A549 (cell line): ENCODE results near the gene GRIN2D.

ENCODE experiments used
- CHD2 ChIP-seq: fragments of 150-350 bp; IDR thresholded peaks from 2 replicates; pipeline ENCODE4 v1.6.1; 2014; ENCODE audit warnings: low read length; ENCODE audit not compliant: partially characterized antibody
- CTCF ChIP-seq: fragments of >200 bp; sonication (Bioruptor Twin); formaldehyde crosslinking; IDR thresholded peaks from 3 replicates; pipeline ENCODE4 v1.5.1; 2016
- JUN ChIP-seq, 2 experiments: fragments of >200 bp; sonication (Bioruptor Twin); formaldehyde crosslinking; IDR thresholded peaks; 2 replicates in 1 of 2; 3 replicates in 1 of 2; pipeline ENCODE4 v1.6.1; 2016 to 2017
- JUNB ChIP-seq: fragments of >200 bp; sonication (Bioruptor Twin); formaldehyde crosslinking; IDR thresholded peaks from 2 replicates; pipeline ENCODE4 v1.6.1; 2016
- ZFP36 ChIP-seq: fragments of 450-650 bp; IDR thresholded peaks from 2 replicates; pipeline ENCODE4 v1.6.1; 2014; ENCODE audit warnings: borderline replicate concordance; ENCODE audit not compliant: partially characterized antibody
- TF ChIP-seq, protein P1 (sequence below): fragments of 250-450 bp; sonication (Bioruptor Pico); IDR thresholded peaks from 2 replicates; pipeline ENCODE4 v1.5.0; 2021; ENCODE audit warnings: mild to moderate bottlenecking, moderate library complexity, borderline replicate concordance
- TF ChIP-seq, protein P2 (sequence below): fragments of 450-650 bp; IDR thresholded peaks from 2 replicates; pipeline ENCODE4 v1.6.1; 2014; ENCODE audit warnings: antibody characterized with exemption

DNA sequence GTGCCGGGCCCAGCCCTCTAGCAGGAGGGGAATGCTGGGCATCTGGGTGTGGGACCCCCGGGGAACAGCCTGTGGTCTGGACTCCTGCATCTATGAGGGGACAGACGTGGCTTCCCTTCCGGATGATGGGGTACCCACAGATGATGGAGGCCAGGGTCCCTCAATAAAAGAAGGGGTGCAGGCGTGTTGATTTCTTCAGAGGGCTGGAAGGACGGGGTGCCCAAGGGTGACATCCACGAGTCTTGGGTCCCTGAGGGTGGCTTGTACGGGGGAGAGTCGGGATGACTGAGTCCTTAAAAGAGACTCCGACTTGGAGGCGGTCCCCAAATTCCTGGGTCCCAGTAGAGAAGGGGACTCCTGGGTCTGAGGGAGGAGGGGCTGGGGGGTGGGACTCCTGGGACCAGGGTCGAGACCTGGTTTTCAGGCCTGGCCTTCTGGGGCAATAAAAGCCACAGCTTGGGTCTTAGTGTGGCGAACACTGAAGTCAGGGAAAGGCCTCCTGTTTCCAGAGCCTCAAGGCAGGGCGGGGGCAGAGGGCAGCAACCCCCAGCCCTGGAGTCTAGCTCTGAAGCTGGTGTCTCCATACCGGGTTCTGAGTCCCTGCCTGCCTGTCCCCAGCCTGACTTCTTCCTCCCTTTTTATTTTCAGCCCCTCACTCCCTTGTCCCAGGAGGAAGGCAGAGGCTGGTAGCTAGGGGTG, 459 bp upstream of the GRIN2D start:
- TF ChIP-seq CTCF (no peak), CHD2 (no peak), JUNB (no peak), ZFP36 (no peak), JUN (IDR thresholded peaks at IDR 0.05) (no peak)
- TF ChIP-seq, protein P1, sequence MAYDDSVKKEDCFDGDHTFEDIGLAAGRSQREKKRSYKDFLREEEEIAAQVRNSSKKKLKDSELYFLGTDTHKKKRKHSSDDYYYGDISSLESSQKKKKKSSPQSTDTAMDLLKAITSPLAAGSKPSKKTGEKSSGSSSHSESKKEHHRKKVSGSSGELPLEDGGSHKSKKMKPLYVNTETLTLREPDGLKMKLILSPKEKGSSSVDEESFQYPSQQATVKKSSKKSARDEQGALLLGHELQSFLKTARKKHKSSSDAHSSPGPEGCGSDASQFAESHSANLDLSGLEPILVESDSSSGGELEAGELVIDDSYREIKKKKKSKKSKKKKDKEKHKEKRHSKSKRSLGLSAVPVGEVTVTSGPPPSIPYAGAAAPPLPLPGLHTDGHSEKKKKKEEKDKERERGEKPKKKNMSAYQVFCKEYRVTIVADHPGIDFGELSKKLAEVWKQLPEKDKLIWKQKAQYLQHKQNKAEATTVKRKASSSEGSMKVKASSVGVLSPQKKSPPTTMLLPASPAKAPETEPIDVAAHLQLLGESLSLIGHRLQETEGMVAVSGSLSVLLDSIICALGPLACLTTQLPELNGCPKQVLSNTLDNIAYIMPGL (CRISPR knock-in tag), result no peak
- TF ChIP-seq, protein P2, sequence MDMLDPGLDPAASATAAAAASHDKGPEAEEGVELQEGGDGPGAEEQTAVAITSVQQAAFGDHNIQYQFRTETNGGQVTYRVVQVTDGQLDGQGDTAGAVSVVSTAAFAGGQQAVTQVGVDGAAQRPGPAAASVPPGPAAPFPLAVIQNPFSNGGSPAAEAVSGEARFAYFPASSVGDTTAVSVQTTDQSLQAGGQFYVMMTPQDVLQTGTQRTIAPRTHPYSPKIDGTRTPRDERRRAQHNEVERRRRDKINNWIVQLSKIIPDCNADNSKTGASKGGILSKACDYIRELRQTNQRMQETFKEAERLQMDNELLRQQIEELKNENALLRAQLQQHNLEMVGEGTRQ, result no peak
